H9 (cell line): ENCODE data around the gene AFF2. TPM values are rescaled to one million over a fixed set of nuclear protein-coding genes. Genes with fewer than 3 reads are reported as not detected.

Experiments
- DNase-seq: peaks from one replicate; pipeline ENCODE4 v3.0.0-alpha.2; 2017
- H2AFZ ChIP-seq: one replicate; pipeline ENCODE4 v1.6.1; 2013; ENCODE audit warnings: mild to moderate bottlenecking, low read length, control low read depth, moderate library complexity
- H2AK5ac ChIP-seq: 2 replicates; pipeline ENCODE4 v1.6.1; 2013; ENCODE audit warnings: low read length, control low read depth, mixed read lengths; ENCODE audit not compliant: insufficient read length
- H2BK120ac ChIP-seq: one replicate; pipeline ENCODE4 v1.6.1; 2013; ENCODE audit warnings: low read depth, mild to moderate bottlenecking, low read length, control low read depth, inconsistent platforms; ENCODE audit not compliant: poor library complexity, severe bottlenecking
- H2BK12ac ChIP-seq: 2 replicates; pipeline ENCODE4 v1.6.1; 2013; ENCODE audit warnings: low read length, control low read depth, mixed read lengths, low read depth; ENCODE audit not compliant: insufficient read length
- H2BK15ac ChIP-seq: 2 replicates; pipeline ENCODE4 v1.6.1; 2013; ENCODE audit warnings: low read depth, low read length, control low read depth
- H2BK20ac ChIP-seq: one replicate; pipeline ENCODE4 v1.6.1; 2013; ENCODE audit warnings: low read depth, mild to moderate bottlenecking, low read length, control low read depth, inconsistent platforms; ENCODE audit not compliant: poor library complexity, severe bottlenecking
- H2BK5ac ChIP-seq: 2 replicates; pipeline ENCODE4 v1.6.1; 2013; ENCODE audit warnings: low read length, control low read depth, mixed read lengths; ENCODE audit not compliant: insufficient read length
- H3K14ac ChIP-seq: 2 replicates; pipeline ENCODE4 v1.6.1; 2013; ENCODE audit warnings: low read length, control low read depth; ENCODE audit not compliant: insufficient read depth
- H3K18ac ChIP-seq: 2 replicates; pipeline ENCODE4 v1.6.1; 2013; ENCODE audit warnings: low read depth, mild to moderate bottlenecking, mixed read lengths, low read length, control low read depth; ENCODE audit not compliant: insufficient read length
- H3K23ac ChIP-seq: 2 replicates; pipeline ENCODE4 v1.6.1; 2013; ENCODE audit warnings: low read length, control low read depth, mixed read lengths, low read depth; ENCODE audit not compliant: insufficient read length
- H3K23me2 ChIP-seq: 2 replicates; pipeline ENCODE4 v1.6.1; 2013; ENCODE audit warnings: low read depth, mild to moderate bottlenecking, mixed read lengths, low read length, control low read depth; ENCODE audit not compliant: insufficient read length, poor library complexity, severe bottlenecking
- H3K27ac ChIP-seq: 2 replicates; pipeline ENCODE4 v1.5.1; 2013; ENCODE audit warnings: low read length, control low read depth, mixed read lengths, low read depth; ENCODE audit not compliant: insufficient read length
- H3K27me3 ChIP-seq: 2 replicates; pipeline ENCODE4 v1.6.1; 2013; ENCODE audit warnings: low read length, control low read depth, inconsistent platforms; ENCODE audit not compliant: insufficient read depth
- H3K4ac ChIP-seq: 2 replicates; pipeline ENCODE4 v1.6.1; 2013; ENCODE audit warnings: low read depth, mild to moderate bottlenecking, control low read depth, inconsistent platforms, low read length, moderate library complexity
- H3K4me1 ChIP-seq: 2 replicates; pipeline ENCODE4 v1.6.1; 2013; ENCODE audit warnings: low read length, control low read depth, inconsistent platforms; ENCODE audit not compliant: insufficient read depth
- H3K4me2 ChIP-seq: 2 replicates; pipeline ENCODE4 v1.6.1; 2013; ENCODE audit warnings: low read length, control low read depth, mixed read lengths; ENCODE audit not compliant: insufficient read length, insufficient read depth
- H3K56ac ChIP-seq: 2 replicates; pipeline ENCODE4 v1.6.1; 2013; ENCODE audit warnings: low read depth, mild to moderate bottlenecking, mixed read lengths, low read length, control low read depth; ENCODE audit not compliant: insufficient read length
- H3K79me1 ChIP-seq: 2 replicates; pipeline ENCODE4 v1.6.1; 2013; ENCODE audit warnings: low read depth, mild to moderate bottlenecking, moderate library complexity, low read length, control low read depth, inconsistent platforms; ENCODE audit not compliant: insufficient read depth, poor library complexity, severe bottlenecking
- H3K79me2 ChIP-seq: 2 replicates; pipeline ENCODE4 v1.6.1; 2013; ENCODE audit warnings: low read length, control low read depth, inconsistent platforms; ENCODE audit not compliant: insufficient read depth
- H3K9ac ChIP-seq: 2 replicates; pipeline ENCODE4 v1.6.1; 2013; ENCODE audit warnings: low read length, control low read depth, mixed read lengths; ENCODE audit not compliant: insufficient read length; ENCODE audit errors: extremely low read depth
- H3K9me3 ChIP-seq: one replicate; pipeline ENCODE4 v1.6.1; 2013; ENCODE audit warnings: low read depth, low read length, inconsistent platforms; ENCODE audit not compliant: control insufficient read depth
- H3T11ph ChIP-seq: one replicate; pipeline ENCODE4 v1.6.1; 2013; ENCODE audit warnings: mild to moderate bottlenecking, low read length, control low read depth, inconsistent platforms
- H4K20me1 ChIP-seq: one replicate; pipeline ENCODE4 v1.6.1; 2013; ENCODE audit not compliant: control insufficient read depth, insufficient read length, insufficient read depth
- H4K5ac ChIP-seq: 2 replicates; pipeline ENCODE4 v1.6.1; 2013; ENCODE audit warnings: low read depth, mild to moderate bottlenecking, mixed read lengths, low read length, control low read depth; ENCODE audit not compliant: insufficient read length
- H4K8ac ChIP-seq: replicated peaks from 2 replicates; pipeline ENCODE4 v1.6.1; 2013; ENCODE audit warnings: low read length, control low read depth, mixed read lengths, low read depth; ENCODE audit not compliant: insufficient read length
- H4K91ac ChIP-seq: 2 replicates; pipeline ENCODE4 v1.6.1; 2013; ENCODE audit warnings: low read depth, mild to moderate bottlenecking, moderate library complexity, mixed read lengths, low read length, control low read depth; ENCODE audit not compliant: insufficient read length
- H3K27ac Mint-ChIP-seq, 3 experiments: 2 replicates in 2 of 3; 3 replicates in 1 of 3; pipeline ENCODE4 v1.8.0; 2020 to 2021; ENCODE audit warnings: mixed read lengths in 3 of 3, mild to moderate bottlenecking in 1 of 3, moderate library complexity in 1 of 3
- H3K27me3 Mint-ChIP-seq: 2 replicates; pipeline ENCODE4 v1.8.0; 2021; ENCODE audit warnings: low read depth, mild to moderate bottlenecking, moderate library complexity, mixed read lengths
- H3K36me3 Mint-ChIP-seq, 3 experiments: 2 replicates in 2 of 3; 3 replicates in 1 of 3; pipeline ENCODE4 v1.8.0; 2020 to 2021; ENCODE audit warnings: low read depth in 3 of 3, mixed read lengths in 3 of 3; ENCODE audit not compliant: insufficient read depth in 1 of 3
- H3K4me1 Mint-ChIP-seq, 2 experiments: 2 replicates each; pipeline ENCODE4 v1.8.0; 2020; ENCODE audit warnings: mixed read lengths in 2 of 2
- H3K4me3 Mint-ChIP-seq, 2 experiments: 2 replicates in 1 of 2; 3 replicates in 1 of 2; pipeline ENCODE4 v1.8.0; 2020 to 2021; ENCODE audit warnings: mild to moderate bottlenecking in 2 of 2, mixed read lengths in 2 of 2, moderate library complexity in 1 of 2
- H3K9me3 Mint-ChIP-seq, 2 experiments: 2 replicates in 1 of 2; 3 replicates in 1 of 2; pipeline ENCODE4 v1.8.0; 2020; ENCODE audit warnings: mild to moderate bottlenecking in 2 of 2, mixed read lengths in 2 of 2, moderate library complexity in 1 of 2
- CTCF ChIP-seq: fragments of 200-600 bp; sonication (generic); conservative IDR thresholded peaks from 3 replicates; pipeline ENCODE4 v1.8.0; 2021; ENCODE audit warnings: antibody characterized with exemption, mild to moderate bottlenecking
- WGBS: extraction: QIAGEN DNeasy Blood & Tissue Kit; methylation state at CpG from one replicate; pipeline ENCODE4 v1.1.7; 2013; ENCODE audit warnings: missing lambda C conversion rate, low lambda C conversion rate, mixed read lengths; ENCODE audit not compliant: insufficient read length; ENCODE audit errors: extremely low coverage; 5-methylcytosine and 5-hydroxymethylcytosine counted together
- total RNA-seq: library from RNA; stranded (reverse); gene quantifications from 2 replicates; pipeline ENCODE4 v1.2.1, GENCODE V29; 2021

AFF2 gene
- total RNA-seq, 1 experiment from 2014 or later, result 14.6 TPM

GRCh38 chrX:148850631-148851030 lies 350.2 kb downstream of the AFF2 start:
- no peak for DNase-seq
- Histone ChIP-seq H4K8ac (no peak overlapping the region), H2BK20ac (no peak overlapping the region), H3K23ac (no peak overlapping the region), H3K79me2 (no peaks in the 10 kb centered on the region), H4K91ac (no peak overlapping the region), H3K56ac (no peak overlapping the region), H2BK120ac (no peak overlapping the region), H3K4ac (no peak overlapping the region), H2BK12ac (no peak overlapping the region), H2BK15ac (no peak overlapping the region), H3K4me2 (no peak overlapping the region), H2BK5ac (no peak overlapping the region), H2AFZ (no peak overlapping the region), H3K23me2 (no peaks in the 10 kb centered on the region), H3K18ac (no peak overlapping the region), H2AK5ac (no peak overlapping the region), H4K20me1 (no peaks in the 10 kb centered on the region), H3T11ph (no peak overlapping the region), H3K79me1 (no peaks in the 10 kb centered on the region), H3K14ac (no peak overlapping the region), H3K9me3 (peaks cover 42% of the 10 kb centered on the region), H4K5ac (no peak overlapping the region), H3K27me3 (no peaks in the 10 kb centered on the region), H3K9ac (no peak overlapping the region), H3K4me1 (no peaks in the 10 kb centered on the region), H3K27ac (no peak overlapping the region)
- Mint-ChIP-seq H3K27me3 (no peaks in the 10 kb centered on the region), H3K4me1 (peaks cover 0 to 3% of the 10 kb centered on the region in 2 experiments; a peak in 1 of 4 replicates), H3K36me3 (peaks cover 0 to 2% (median 0%) of the 10 kb centered on the region in 3 experiments; a peak in 3 of 7 replicates), H3K4me3 (no peak overlapping the region), H3K9me3 (peaks cover 43 to 54% of the 10 kb centered on the region in 2 experiments), H3K27ac (no peak overlapping the region)
- no peak for TF ChIP-seq CTCF
- no CpG with 5 or more reads among the region's 1 CpG for WGBS
